ENCODE data around the gene SH3PXD2A.
"Not testable (repeated sequence)": the region's sequence is repeated elsewhere in the genome, so short reads cannot be mapped to it uniquely, and the experiment has no call there.

DNA sequence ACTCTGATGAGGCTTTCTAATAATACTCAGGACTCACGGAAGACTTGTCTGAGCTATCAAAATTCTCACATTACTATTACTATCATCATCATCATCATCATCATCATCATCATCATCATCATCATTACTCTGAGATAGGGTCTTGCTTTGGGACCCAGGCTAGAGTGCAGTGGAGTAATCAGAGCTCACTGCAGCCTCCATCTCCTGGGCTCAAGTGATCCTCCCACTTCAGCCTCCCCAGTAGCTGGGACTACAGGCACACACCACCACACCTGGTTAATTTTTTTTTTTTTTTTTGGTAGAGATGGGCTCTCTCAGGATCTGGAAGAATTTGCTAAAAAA, 249.3 kb downstream of the SH3PXD2A start:
- TF ChIP-seq ZNF12 (CRISPR knock-in tag; IDR thresholded peaks at IDR 0.05); ESRRA (IDR thresholded peaks at IDR 0.05; ENCODE audit: borderline replicate concordance, low read depth); NR3C1 (CRISPR knock-in tag; IDR thresholded peaks at IDR 0.05); CBX5 (IDR thresholded peaks at IDR 0.05; ENCODE audit: borderline replicate concordance, low read depth); CBX2 (IDR thresholded peaks at IDR 0.05; ENCODE audit: insufficient read depth, low read length, poor library complexity, severe bottlenecking); BRF2 (IDR thresholded peaks at IDR 0.05; ENCODE audit: borderline replicate concordance, insufficient read depth, insufficient read length); ARHGAP35 (IDR thresholded peaks at IDR 0.05; ENCODE audit: partially characterized antibody); TGIF2 (CRISPR knock-in tag; IDR thresholded peaks at IDR 0.05): not testable (repeated sequence)
- TF ChIP-seq, protein P1, sequence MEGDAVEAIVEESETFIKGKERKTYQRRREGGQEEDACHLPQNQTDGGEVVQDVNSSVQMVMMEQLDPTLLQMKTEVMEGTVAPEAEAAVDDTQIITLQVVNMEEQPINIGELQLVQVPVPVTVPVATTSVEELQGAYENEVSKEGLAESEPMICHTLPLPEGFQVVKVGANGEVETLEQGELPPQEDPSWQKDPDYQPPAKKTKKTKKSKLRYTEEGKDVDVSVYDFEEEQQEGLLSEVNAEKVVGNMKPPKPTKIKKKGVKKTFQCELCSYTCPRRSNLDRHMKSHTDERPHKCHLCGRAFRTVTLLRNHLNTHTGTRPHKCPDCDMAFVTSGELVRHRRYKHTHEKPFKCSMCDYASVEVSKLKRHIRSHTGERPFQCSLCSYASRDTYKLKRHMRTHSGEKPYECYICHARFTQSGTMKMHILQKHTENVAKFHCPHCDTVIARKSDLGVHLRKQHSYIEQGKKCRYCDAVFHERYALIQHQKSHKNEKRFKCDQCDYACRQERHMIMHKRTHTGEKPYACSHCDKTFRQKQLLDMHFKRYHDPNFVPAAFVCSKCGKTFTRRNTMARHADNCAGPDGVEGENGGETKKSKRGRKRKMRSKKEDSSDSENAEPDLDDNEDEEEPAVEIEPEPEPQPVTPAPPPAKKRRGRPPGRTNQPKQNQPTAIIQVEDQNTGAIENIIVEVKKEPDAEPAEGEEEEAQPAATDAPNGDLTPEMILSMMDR (IDR thresholded peaks at IDR 0.05 in 2 of 3, conservative IDR thresholded peaks at IDR 0.05 in 1 of 3; ENCODE audit: insufficient read depth in 2 of 3, low read depth in 1 of 3, low read length in 3 of 3) = not testable (repeated sequence)

All from K562 (cell line).